ENCODE data around the gene CFLAR.

- no peak for TF ChIP-seq POLR2AphosphoS5 (IDR thresholded peaks at IDR 0.05; ENCODE audit: low read depth, low read length)
- TF ChIP-seq POLR2A (IDR thresholded peaks at IDR 0.05; ENCODE audit: borderline replicate concordance, extremely low read depth, insufficient read depth, insufficient read length), result no peak
- TF ChIP-seq CTCF (IDR thresholded peaks at IDR 0.05 in 2 of 3, conservative IDR thresholded peaks at IDR 0.05 in 1 of 3; ENCODE audit: borderline replicate concordance in 1 of 3, insufficient read depth in 1 of 3, low read depth in 2 of 3, low read length in 2 of 3), result no peak
- TF ChIP-seq EZH2phosphoT487 (IDR thresholded peaks at IDR 0.05; ENCODE audit: borderline replicate concordance), result no peak
- no peak for TF ChIP-seq EZH2 (IDR thresholded peaks at IDR 0.05)
These were observed 79.4 kb downstream of the CFLAR start for GRCh38 chr2:201195331-201195730.

All from HCT116 (cell line).